ENCODE results near the gene MC3R.

Gene MC3R

DNA sequence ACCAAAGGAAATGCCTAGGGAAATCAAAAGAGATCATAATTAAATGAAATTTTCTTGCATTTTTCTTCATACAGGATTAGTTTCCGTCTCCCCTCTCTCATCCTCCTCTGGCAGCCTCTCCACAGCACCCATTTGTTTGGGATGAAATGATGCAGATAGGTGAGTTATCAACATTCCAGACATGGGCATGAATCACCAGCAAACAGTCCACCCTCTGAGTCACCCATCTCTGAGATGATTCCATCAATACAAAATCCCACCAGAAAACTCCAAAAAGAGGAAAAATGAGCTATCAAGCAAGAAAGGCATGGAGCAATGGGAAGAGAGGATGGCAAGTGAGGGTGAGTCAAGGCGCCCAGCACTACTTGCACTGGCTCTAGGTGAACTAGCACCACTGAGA lies 11.4 kb downstream of the MC3R start:
- TF ChIP-seq, protein P1, sequence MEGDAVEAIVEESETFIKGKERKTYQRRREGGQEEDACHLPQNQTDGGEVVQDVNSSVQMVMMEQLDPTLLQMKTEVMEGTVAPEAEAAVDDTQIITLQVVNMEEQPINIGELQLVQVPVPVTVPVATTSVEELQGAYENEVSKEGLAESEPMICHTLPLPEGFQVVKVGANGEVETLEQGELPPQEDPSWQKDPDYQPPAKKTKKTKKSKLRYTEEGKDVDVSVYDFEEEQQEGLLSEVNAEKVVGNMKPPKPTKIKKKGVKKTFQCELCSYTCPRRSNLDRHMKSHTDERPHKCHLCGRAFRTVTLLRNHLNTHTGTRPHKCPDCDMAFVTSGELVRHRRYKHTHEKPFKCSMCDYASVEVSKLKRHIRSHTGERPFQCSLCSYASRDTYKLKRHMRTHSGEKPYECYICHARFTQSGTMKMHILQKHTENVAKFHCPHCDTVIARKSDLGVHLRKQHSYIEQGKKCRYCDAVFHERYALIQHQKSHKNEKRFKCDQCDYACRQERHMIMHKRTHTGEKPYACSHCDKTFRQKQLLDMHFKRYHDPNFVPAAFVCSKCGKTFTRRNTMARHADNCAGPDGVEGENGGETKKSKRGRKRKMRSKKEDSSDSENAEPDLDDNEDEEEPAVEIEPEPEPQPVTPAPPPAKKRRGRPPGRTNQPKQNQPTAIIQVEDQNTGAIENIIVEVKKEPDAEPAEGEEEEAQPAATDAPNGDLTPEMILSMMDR (conservative IDR thresholded peaks at IDR 0.05; ENCODE audit: low read length), result no peak
- no peak for TF ChIP-seq EZH2phosphoT487 (IDR thresholded peaks at IDR 0.05; ENCODE audit: borderline replicate concordance)
- no peaks in the 10 kb centered on the region for H3K9me3 ChIP-seq (ENCODE audit: insufficient read depth, low read depth, low read length)

DNA sequence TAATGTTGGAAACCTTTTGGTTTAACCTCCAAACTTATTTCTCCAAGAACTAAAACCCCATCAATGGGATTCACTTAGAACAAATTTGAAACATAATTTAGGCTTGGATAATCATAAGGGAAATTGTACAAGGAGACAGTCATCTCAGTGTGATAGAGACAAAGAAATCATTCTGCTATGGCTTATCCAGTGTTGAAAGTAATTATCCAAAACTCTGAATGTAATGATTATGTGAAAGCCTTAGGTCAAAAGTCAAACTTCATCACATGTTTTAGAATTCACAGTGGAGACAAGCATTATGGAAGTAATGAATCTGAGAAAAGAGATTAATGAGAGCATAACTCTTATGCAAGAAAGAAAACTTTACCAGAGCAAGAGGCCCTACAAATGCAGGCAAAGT lies 20.0 kb downstream of the MC3R start:
- Histone ChIP-seq H3K9me3 (ENCODE audit: insufficient read depth, low read depth, low read length) (no peaks in the 10 kb centered on the region; the same call in 1 of the 2 replicates), H3K9ac (ENCODE audit: low read depth, low read length, poor library complexity, severe bottlenecking) (no peak overlapping the region), H3K4me1 (ENCODE audit: insufficient read depth, low read length, poor library complexity, severe bottlenecking) (no peaks in the 10 kb centered on the region), H3K27me3 (ENCODE audit: insufficient read depth, low read length, poor library complexity, severe bottlenecking) (no peaks in the 10 kb centered on the region), H4K20me1 (ENCODE audit: insufficient read depth, low read length, poor library complexity, severe bottlenecking) (no peaks in the 10 kb centered on the region), H3K9me2 (replicated peaks; ENCODE audit: low read depth, low read length) (no peaks in the 10 kb centered on the region), H3K79me2 (ENCODE audit: insufficient read depth, low read length) (no peaks in the 10 kb centered on the region), H3K4me2 (ENCODE audit: low read depth, low read length, poor library complexity, severe bottlenecking) (no peak overlapping the region), H3K4me3 (ENCODE audit: low read length, poor library complexity, severe bottlenecking) (no peak overlapping the region), H3F3A (ENCODE audit: low read depth) (no peaks in the 10 kb centered on the region), H2AFZ (ENCODE audit: low read length) (no peak overlapping the region), H3K36me3 (ENCODE audit: insufficient read depth, low read length) (no peaks in the 10 kb centered on the region)
- TF ChIP-seq, protein P1 (conservative IDR thresholded peaks at IDR 0.05; ENCODE audit: low read length), result no peak
- no peak for TF ChIP-seq EZH2phosphoT487 (IDR thresholded peaks at IDR 0.05; ENCODE audit: borderline replicate concordance)

More for the DNA sequence above, 11.4 kb downstream of the MC3R start:
- no peak overlapping the region for H3K9ac ChIP-seq (ENCODE audit: low read depth, low read length, poor library complexity, severe bottlenecking)
- H3K4me1 ChIP-seq (ENCODE audit: insufficient read depth, low read length, poor library complexity, severe bottlenecking), result no peaks in the 10 kb centered on the region
- H3K4me2 ChIP-seq (ENCODE audit: low read depth, low read length, poor library complexity, severe bottlenecking), result no peak overlapping the region
- no peaks in the 10 kb centered on the region for H3K9me2 ChIP-seq (replicated peaks; ENCODE audit: low read depth, low read length)
- no peaks in the 10 kb centered on the region for H3F3A ChIP-seq (ENCODE audit: low read depth)
- H4K20me1 ChIP-seq (ENCODE audit: insufficient read depth, low read length, poor library complexity, severe bottlenecking), result no peaks in the 10 kb centered on the region
- H3K4me3 ChIP-seq (ENCODE audit: low read length, poor library complexity, severe bottlenecking), result no peak overlapping the region
- no peak overlapping the region for H2AFZ ChIP-seq (ENCODE audit: low read length)
- H3K79me2 ChIP-seq (ENCODE audit: insufficient read depth, low read length), result no peaks in the 10 kb centered on the region
- no peaks in the 10 kb centered on the region for H3K36me3 ChIP-seq (ENCODE audit: insufficient read depth, low read length)
- no peaks in the 10 kb centered on the region for H3K27me3 ChIP-seq (ENCODE audit: insufficient read depth, low read length, poor library complexity, severe bottlenecking)

DNA sequence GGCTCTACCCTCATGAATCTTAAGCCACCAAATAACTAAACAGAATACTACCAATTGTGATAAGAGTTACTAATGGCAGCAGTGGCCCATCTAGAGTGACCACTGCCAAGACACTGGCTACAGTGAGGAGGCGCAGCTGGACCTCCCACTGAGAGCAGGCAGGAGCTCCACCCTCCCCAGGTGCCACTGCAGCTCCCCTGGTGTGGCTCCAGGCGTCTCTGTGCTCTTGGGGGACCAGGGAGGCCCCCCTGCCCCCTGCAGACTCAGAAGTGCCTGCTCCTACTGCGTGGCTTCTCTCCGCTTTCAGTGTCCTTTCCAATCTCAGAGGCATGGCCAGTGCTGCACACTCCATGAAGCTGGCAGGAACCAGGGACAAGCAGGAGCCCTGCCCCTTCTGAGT lies 23.4 kb downstream of the MC3R start:
- H3F3A ChIP-seq (ENCODE audit: low read depth), result no peaks in the 10 kb centered on the region
- no peaks in the 10 kb centered on the region for H4K20me1 ChIP-seq (ENCODE audit: insufficient read depth, low read length, poor library complexity, severe bottlenecking)
- no peaks in the 10 kb centered on the region; the same call in 1 of the 2 replicates for H3K9me3 ChIP-seq (ENCODE audit: insufficient read depth, low read depth, low read length)
- H3K9ac ChIP-seq (ENCODE audit: low read depth, low read length, poor library complexity, severe bottlenecking), result no peak overlapping the region
- H3K9me2 ChIP-seq (replicated peaks; ENCODE audit: low read depth, low read length), result no peaks in the 10 kb centered on the region
- no peak overlapping the region for H3K4me3 ChIP-seq (ENCODE audit: low read length, poor library complexity, severe bottlenecking)
- no peaks in the 10 kb centered on the region for H3K79me2 ChIP-seq (ENCODE audit: insufficient read depth, low read length)
- H3K4me1 ChIP-seq (ENCODE audit: insufficient read depth, low read length, poor library complexity, severe bottlenecking), result no peaks in the 10 kb centered on the region
- TF ChIP-seq EZH2phosphoT487 (IDR thresholded peaks at IDR 0.05; ENCODE audit: borderline replicate concordance), result no peak
- TF ChIP-seq, protein P1 (conservative IDR thresholded peaks at IDR 0.05; ENCODE audit: low read length), result no peak
- H2AFZ ChIP-seq (ENCODE audit: low read length), result no peak overlapping the region
- no peaks in the 10 kb centered on the region for H3K36me3 ChIP-seq (ENCODE audit: insufficient read depth, low read length)
- H3K4me2 ChIP-seq (ENCODE audit: low read depth, low read length, poor library complexity, severe bottlenecking), result no peak overlapping the region
- no peaks in the 10 kb centered on the region for H3K27me3 ChIP-seq (ENCODE audit: insufficient read depth, low read length, poor library complexity, severe bottlenecking)

Data from Loucy (cell line).